Stimulated activated CD4-positive, alpha-beta T cell treated with anti-CD3 and anti-CD28 coated beads, TNF-alpha, amount 100 ng/mL, for 4 hours (primary cell): ENCODE data around the gene EDARADD.

Experiments
- DNase-seq, 3 experiments: peaks; one replicate each; pipeline ENCODE4 v3.0.0-alpha.2; 2020; ENCODE audit warnings: low read depth in 3 of 3

The EDARADD gene

DNA sequence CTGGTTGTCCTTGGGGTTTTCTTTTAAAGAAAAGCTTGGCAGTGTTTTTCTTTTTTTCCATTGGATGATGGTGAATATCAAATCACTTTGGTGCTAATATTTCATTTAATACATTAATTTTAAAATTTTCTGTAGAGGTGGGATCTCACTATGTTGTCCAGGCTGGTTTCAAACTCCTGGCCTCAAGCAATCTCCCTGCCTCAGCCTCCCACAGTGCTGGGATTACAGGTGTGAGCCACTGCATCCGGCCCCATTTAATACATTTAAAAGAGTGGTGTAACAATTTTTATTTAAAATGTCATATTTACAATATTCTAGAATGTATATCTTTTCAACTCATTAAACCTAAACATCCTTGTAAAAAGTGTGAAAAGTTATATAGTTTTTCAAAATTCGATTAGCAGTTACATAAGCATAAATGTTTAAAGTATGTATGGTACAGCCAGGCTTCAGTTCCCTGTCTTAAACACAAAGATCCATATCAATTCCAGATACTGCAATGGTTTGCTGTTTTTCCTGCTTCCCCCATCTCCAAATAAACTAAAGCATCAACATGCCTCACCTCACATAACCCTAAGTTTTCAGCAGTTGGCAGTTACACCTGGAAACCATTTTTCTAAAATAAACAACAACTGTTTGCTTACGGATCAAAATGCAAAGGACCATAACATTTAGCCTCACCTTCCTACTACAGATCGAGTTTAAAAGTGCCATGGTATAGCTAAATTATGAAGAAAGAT, 120.8 kb downstream of the EDARADD start:
- DNase-seq, result no peak

DNA sequence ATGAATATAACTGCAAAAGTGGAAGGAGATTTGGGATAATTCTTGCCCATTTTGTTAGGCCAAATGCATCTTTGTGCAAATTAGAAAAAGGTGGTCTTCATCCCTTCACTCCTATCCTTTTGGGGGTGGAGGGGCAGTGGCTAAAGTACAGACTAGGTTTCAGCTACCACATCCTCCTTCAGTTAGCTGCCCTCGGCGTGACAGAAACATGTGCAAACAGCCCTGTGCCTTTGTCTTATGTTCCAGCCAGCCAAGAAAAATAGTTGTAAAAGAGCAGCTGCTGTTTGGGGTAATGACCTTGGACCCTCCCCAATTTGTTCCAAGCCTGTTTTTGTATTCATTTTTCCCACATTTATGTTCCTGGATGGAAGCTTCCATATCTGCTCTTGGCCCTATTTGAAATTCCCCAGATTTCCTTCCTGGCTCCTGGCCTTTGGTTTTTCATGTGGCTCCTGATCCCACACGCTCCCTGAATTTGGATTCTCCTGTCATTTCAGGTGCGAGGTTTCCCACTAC, 121.4 kb downstream of the EDARADD start:
- DNase-seq, result no peak

DNA sequence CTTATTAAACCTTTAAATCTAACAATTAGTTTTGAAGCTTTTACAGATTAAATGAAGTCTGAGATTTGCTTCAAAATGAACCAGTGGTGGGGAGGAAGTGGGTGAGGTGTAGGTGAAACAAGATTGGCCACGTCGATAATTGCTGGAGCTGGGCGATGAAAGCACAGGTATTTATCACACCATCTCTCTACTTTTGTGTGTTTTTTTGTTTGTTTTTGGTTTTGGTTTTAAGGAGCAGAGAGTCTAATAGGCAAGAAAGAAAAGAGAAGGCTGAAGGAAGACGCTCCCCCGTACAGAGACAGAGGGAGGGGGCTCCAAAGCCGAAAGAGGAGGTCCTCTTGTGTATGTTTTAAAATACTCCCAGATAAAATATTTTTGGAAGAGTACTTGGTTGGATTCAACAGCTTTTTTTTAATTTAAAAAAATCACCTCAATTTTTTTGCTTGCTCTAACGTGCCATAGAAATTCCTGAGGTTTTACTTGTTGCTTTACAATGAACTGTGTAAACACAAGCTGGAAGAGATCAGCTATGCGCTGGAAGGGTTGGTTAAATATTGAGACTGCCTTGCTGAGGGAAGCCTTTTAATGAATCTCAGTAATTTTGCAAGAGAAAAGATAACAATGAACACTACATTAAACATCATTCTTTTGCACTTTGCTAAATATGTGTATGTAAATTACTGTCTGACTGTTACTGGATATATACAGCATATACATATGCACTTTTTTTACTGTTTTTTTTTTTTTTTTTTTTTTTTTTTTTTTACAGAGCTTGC, 123.0 kb downstream of the EDARADD start:
- DNase-seq, result no peak

DNA sequence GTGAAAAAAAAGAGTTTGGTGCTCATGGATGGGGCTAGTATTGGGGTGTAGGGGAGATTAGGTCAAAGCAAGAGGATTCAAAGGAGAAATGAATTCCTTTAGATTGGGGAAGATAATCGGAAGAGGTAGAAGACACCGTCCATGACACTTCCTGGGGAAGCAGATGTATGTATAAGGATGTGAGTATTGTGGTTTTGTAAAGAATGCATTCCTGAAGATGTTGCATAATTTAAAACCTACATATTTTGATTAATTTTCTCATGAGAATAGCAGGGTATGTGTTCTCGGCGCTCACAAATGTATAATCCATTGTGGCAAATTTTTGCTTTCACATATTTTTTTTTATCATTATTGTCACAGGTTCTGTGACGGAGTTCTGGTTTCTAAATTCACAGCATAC, 124.2 kb downstream of the EDARADD start:
- DNase-seq, result no peak

DNA sequence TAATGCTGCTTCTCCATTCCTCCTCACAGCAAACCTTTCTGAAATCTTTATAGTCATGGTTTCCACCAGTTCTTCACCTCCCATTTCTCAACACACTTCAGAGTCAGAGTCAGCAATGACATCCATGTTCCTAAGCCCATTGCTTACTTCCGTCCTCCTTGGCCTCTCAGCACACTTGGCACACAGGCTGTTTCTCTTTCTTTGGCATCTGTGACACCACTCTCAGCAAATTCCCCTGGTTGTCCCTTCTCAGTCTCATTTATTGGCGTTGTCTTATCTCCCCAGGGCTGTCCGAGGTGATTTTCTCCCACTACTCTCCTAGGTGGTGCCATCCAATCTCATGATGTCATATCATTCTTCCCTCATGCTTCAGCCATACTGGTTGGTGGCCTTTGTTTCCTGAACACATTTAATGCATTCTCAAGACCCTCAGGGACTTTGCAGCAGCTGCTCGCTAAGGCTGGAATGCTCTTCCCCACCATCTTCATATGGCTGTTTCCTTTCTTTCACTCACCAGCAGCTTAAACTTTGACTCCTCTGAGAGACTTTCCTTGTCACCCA, 126.4 kb downstream of the EDARADD start:
- no peak for DNase-seq

DNA sequence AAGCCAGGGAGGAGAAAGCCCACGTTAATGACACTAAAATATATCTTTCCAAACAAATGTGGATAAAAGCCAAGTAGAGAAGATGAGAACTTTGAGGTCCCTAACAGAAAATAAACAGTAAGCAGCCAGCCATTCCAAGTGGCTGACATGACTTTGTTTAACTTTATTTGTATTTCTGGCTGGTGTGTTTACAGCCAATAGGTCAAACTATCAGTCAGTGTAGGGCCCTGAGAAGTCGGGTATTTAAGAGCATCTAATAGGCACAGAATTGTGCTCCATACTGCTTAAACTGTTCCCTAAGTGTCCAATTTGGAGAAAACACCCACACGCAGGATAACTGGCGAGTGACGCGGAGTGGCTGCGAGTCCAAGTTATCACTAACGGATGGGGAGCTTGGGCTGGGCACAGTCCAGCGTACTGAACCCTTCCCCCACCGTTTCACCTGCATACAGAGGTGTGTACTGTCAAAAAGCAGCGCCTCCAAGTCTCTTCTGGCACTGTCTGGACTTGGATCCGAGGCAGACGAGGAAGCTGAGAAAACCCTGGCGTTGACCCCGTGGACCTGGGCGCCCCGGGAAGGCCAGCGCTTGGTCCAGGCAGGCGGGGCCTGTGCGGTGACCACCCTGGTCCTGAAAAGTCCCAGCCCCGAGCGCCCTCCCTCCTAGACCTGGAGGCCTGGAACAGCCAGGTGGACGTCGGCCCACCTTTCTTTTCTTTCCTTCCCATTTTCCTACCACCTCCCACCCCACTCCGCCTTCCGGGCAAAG, 129.0 kb downstream of the EDARADD start:
- DNase-seq, result no peak

DNA sequence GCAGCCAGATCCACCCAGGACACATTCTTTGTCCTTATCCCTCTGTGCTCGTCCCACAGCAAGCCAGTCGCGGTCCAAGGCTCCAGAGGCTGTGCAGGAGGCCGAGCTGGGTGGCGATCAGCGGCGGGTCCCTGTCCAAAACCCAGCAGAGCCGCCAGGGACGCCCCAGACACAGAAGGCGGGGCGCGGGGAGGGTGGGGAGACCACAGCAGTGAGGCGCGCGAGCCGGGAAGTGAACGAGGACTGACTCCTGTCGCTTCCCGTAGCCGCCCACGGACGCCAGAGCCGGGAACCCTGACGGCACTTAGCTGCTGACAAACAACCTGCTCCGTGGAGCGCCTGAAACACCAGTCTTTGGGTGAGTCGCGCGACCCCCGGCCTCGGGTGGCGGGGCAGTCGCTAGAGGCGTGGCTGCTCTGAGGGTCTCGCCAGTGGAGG, 129.6 kb downstream of the EDARADD start, which contains the start of gene LGALS8:
Gene LGALS8 (plus strand): TSS at position 279 of the 438 bp plus-strand sequence. CDS start 2,089 bp downstream, outside the sequence.
- DNase-seq, result peak; percentile 72 to 80 (median 79)

DNA sequence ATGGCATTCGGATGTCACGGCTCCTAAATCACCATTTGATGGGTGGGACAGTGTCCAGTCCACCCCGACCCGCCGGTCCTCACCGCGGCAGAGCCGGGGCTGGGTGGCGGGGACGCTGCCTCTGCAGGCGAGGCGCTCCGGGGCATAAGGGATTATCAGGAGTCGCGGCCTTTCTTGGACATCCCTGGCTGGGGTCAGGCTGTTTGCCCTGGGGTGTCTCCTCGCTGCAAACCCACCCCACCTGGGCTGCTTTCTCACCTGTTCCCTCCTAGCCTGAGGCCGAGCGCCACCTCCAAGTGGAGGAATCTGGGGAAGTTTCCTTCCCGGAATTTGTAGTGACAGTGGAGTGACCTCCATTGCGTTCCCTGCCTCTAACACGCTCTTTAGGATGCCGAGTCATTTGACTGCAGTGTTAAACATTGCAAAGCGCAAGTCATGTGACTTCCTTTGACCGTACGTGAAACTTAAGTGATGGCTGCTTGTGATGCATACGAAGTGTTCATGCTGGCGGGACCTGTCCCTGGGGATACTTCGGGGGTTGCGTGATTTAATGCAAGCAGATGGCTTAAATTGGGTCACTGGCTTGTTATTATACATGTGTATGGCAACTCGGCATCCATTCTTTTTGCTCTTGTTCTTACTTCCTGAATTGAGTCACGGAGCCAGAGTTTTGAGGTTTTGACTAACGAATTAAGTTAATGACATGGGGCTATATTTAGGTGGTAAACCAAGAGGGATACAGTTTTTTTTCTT, 130.2 kb downstream of the EDARADD start:
- peak; percentile 22 to 32 (median 32) for DNase-seq

DNA sequence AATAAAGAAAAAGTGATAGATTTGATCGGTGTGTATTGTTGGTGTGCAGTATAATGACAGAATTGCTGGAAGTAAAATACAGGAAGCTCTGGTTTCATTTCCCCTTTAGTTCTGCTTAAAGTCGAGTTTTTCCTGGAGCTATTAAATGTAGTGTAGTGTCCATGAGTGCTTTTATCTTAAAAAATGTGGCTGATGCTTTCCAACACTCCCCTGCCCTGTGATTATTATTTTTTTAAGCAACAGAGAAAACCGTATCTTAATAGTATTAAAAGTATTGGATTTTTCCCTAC, 130.8 kb downstream of the EDARADD start:
- DNase-seq, result no peak

DNA sequence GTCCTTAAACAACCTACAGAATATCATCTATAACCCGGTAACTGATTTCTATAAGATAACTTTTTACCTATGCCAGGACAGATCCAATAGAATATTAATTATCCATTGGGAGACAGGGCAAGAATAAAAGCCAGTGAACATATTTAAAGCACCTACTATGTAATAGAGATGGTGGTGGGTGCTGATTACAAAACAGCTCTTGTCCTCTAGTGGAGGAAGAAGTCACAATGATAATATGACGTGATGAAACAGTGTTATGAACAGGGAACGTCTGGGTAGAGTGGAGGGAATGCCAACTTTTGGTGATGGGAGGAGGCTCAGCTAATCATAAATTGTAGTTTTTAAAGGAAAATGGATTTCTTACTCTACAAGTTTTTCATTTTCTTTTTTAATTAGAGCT, 132.0 kb downstream of the EDARADD start:
- DNase-seq, result no peak

DNA sequence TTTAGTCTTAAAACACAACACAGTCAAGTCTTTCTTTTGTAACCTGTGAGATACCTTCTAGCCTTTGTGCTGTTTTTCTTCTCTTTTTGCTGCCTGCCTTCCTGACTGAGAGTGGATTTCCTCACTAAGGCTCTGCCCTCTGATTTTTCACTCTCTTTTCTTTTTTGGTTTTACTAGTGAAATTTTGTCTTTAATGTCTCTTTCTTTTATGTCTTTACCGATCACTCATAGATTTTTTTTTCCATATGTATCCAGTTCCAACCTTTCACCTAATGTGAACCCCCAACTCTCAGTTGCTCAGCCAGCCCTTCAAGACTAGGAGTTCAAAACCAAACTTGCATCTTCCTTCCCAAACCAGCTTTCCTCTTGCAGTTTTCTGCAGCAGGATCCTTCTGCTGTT, 136.2 kb downstream of the EDARADD start:
- DNase-seq, result no peak

DNA sequence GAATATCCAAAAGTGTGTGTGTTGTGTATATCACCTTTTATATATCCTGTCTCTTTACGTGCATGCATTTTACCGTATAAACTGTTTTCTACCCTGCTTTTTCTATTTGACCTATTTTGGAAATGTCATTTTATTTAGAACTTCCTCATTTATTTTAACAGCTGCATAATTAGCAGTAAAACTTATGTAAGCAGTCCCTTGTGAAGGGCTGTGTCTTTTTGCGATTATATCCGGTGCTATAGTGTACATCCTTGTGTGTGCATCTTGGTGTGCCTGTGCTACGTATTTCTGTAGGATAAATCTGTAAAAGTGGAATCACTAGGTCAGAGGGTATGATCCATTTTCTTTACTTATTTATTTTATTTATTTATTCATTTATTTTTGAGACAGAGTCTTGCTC, 136.9 kb downstream of the EDARADD start:
- no peak for DNase-seq

DNA sequence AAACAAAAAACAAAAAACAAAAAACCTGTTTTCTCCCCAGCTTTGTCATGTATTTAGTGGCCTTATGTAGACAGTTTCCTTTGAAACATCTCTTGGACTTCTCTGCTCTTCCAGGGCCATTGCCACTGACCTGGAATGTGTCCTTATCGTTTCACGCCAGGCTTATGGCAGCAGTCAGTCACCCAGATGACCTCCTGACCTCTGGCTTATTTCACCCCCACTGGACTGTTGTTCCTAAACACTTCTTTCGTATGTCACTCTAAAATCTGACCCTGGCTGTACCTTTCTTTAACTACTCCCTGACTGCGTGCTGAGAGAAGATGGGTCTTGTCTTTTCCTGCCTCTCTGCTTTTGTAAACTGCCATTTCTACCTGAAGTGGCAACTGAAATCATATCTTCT, 138.8 kb downstream of the EDARADD start:
- no peak for DNase-seq

DNA sequence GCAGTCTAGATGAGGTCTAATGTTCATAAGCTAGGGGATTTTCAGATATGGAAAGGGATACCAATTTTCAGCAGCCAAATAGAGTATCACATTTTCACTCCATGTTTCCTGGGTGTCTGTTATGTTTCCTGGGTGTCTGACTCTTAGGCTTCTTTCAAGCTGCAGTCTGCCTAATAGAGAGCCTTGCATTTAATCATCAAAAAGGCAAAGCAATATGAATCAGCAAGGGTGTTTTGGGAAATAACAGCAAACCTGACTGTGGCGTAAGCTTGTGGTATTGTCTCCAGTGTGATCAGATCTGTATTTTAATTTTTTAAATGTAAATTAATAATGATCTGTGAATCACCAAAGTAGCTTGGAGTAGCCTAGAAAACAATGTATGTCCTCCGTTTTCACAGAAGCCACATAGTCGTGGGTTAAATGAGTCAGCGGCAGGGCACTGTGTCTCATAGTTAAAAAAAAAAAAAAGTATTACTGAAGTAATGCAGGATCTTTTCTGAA, 140.1 kb downstream of the EDARADD start:
- peak in 1 of 3 experiments; percentile 34 for DNase-seq
